Suprapubic skin (tissue), 4 donors: ENCODE results near the gene SMYD3.

Experiments
- CTCF ChIP-seq, 2 donors: fragments of 200-600 bp in 1 of 2; fragments of 450-650 bp in 1 of 2; sonication (generic) in 1 of 2; IDR thresholded peaks; one replicate each; pipeline ENCODE4 v1.5.1; 2016 to 2019; ENCODE audit warnings: antibody characterized with exemption in 2 of 2, mild to moderate bottlenecking in 1 of 2, moderate library complexity in 1 of 2
- EP300 ChIP-seq: sonication (generic); formaldehyde crosslinking; IDR thresholded peaks from one replicate; pipeline ENCODE4 v1.6.1; 2017; ENCODE audit warnings: antibody characterized with exemption
- POLR2A ChIP-seq, 2 donors: fragments of 450-650 bp; IDR thresholded peaks; one replicate each; pipeline ENCODE4 v1.6.1; 2017; ENCODE audit warnings: antibody characterized with exemption in 2 of 2, mild to moderate bottlenecking in 2 of 2, moderate library complexity in 2 of 2
- POLR2AphosphoS5 ChIP-seq, 3 donors: sonication (generic); formaldehyde crosslinking; IDR thresholded peaks; one replicate each; pipeline ENCODE4 v1.6.1; 2017; ENCODE audit warnings: antibody characterized with exemption in 3 of 3

DNA sequence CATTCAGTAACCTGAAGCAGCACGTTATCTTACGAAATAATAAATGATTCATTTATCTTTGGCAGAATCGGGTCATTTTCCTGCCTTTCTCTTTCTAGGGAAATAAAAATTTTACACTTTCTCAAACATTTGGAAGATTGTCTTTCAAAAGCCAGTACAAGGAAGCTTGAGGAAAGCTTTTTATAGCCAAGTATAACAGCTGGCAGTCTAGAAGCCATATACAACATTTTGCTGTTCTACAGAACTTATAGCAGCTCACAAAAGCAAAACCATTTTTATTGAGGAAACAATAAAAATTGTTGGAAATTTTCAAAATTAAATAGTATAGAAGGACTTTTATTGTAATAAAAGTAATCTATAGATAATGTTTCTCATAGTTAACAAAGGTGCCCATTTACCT lies 448.6 kb downstream of the SMYD3 start:
- TF ChIP-seq CTCF (IDR thresholded peaks at IDR 0.05) (no peak), POLR2AphosphoS5 (IDR thresholded peaks at IDR 0.05) (no peak), EP300 (no peak), POLR2A (IDR thresholded peaks at IDR 0.05) (no peak)
